Brain microvascular endothelial cell (primary cell): ENCODE data around the gene WSCD1.

Experiments used
- DNase-seq: peaks from one replicate; pipeline ENCODE4 v3.0.0-alpha.2; 2020
- H3K27ac ChIP-seq: fragments of 250-450 bp; sonication (Bioruptor Pico); 2 replicates; pipeline ENCODE4 v1.5.1; 2020; ENCODE audit warnings: mild to moderate bottlenecking, moderate library complexity
- H3K27me3 ChIP-seq: fragments of 250-450 bp; sonication (Bioruptor Pico); replicated peaks from 2 replicates; pipeline ENCODE4 v1.5.1; 2020; ENCODE audit warnings: mild to moderate bottlenecking
- H3K36me3 ChIP-seq: fragments of 250-450 bp; sonication (Bioruptor Pico); replicated peaks from 2 replicates; pipeline ENCODE4 v1.5.1; 2020; ENCODE audit warnings: mild to moderate bottlenecking
- H3K4me3 ChIP-seq: 2 replicates; pipeline ENCODE4 v1.5.1; 2011; ENCODE audit warnings: low read depth, mild to moderate bottlenecking, control low read depth, low read length, moderate library complexity
- CTCF ChIP-seq: IDR thresholded peaks from 2 replicates; pipeline ENCODE4 v1.5.1; 2011; ENCODE audit warnings: low read depth, mild to moderate bottlenecking, moderate library complexity, low read length, control low read depth, inconsistent platforms; ENCODE audit errors: missing control alignments
- in situ Hi-C: cut with HindIII; loops from 2 replicates; pipeline ENCODE4 v1.10.0; 2017; ENCODE audit warnings: low sequenced_read_pairs, low pct_ligation_motif_present

WSCD1 gene

GRCh38 chr17:6094926-6095325, 24.7 kb downstream of the WSCD1 start:
- TF ChIP-seq CTCF = no peak
- Histone ChIP-seq H3K27me3 (no peaks in the 10 kb centered on the region), H3K27ac (no peak overlapping the region), H3K4me3 (no peak overlapping the region), H3K36me3 (no peaks in the 10 kb centered on the region)
- in situ Hi-C loops = no loop called here
- no peak for DNase-seq

- H3K4me3 ChIP-seq = no peak overlapping the region
- DNase-seq = no peak
- no peak for TF ChIP-seq CTCF
- in situ Hi-C loops = no loop called here
- H3K27ac ChIP-seq = no peak overlapping the region
- no peaks in the 10 kb centered on the region for H3K36me3 ChIP-seq
- no peaks in the 10 kb centered on the region for H3K27me3 ChIP-seq
These were observed 25.3 kb downstream of the WSCD1 start for GRCh38 chr17:6095501-6095900.

GRCh38 chr17:6096201-6097004, 26.2 kb downstream of the WSCD1 start:
- in situ Hi-C loops = no loop called here
- TF ChIP-seq CTCF = no peak
- no peak overlapping the region for H3K4me3 ChIP-seq
- H3K36me3 ChIP-seq = no peaks in the 10 kb centered on the region
- H3K27ac ChIP-seq = no peak overlapping the region
- H3K27me3 ChIP-seq = no peaks in the 10 kb centered on the region
- DNase-seq = no peak

- no peak for TF ChIP-seq CTCF
- no peaks in the 10 kb centered on the region for H3K27me3 ChIP-seq
These were observed 26.8 kb downstream of the WSCD1 start for GRCh38 chr17:6097005-6097279.

GRCh38 chr17:6098050-6098822, 28.1 kb downstream of the WSCD1 start:
- Histone ChIP-seq H3K4me3 (no peak overlapping the region), H3K27me3 (no peaks in the 10 kb centered on the region), H3K27ac (no peak overlapping the region), H3K36me3 (no peaks in the 10 kb centered on the region)
- no peak for TF ChIP-seq CTCF
- DNase-seq = no peak
- in situ Hi-C loops = no loop called here

More at GRCh38 chr17:6097005-6097279, 26.8 kb downstream of the WSCD1 start:
- Histone ChIP-seq H3K4me3 (no peak overlapping the region), H3K36me3 (no peaks in the 10 kb centered on the region), H3K27ac (no peak overlapping the region)
- no peak for DNase-seq
- in situ Hi-C loops = no loop called here

GRCh38 chr17:6098823-6099180, 28.6 kb downstream of the WSCD1 start:
- Histone ChIP-seq H3K4me3 (no peak overlapping the region), H3K36me3 (no peaks in the 10 kb centered on the region)

More at GRCh38 chr17:6098823-6099180, 28.6 kb downstream of the WSCD1 start:
- in situ Hi-C loops = no loop called here
- DNase-seq = no peak
- Histone ChIP-seq H3K27me3 (no peaks in the 10 kb centered on the region), H3K27ac (no peak overlapping the region)
- TF ChIP-seq CTCF = no peak
